Myocyte (in vitro differentiated cells): ENCODE measurements around the gene BST1. TPM values are rescaled to one million over a fixed set of nuclear protein-coding genes. Genes with fewer than 3 reads are reported as not detected.

Experiments
- DNase-seq: peaks from one replicate; pipeline ENCODE4 v3.0.0-alpha.2; 2012; ENCODE audit warnings: low read depth
- polyA plus RNA-seq: library from polyadenylated mRNA; unstranded; fragments of >200 nt; gene quantifications from one replicate; pipeline ENCODE4 v1.2.1, GENCODE V29; 2012; ENCODE audit warnings: missing spikeins
- total RNA-seq: library from RNA; depleted of rRNA; stranded (reverse); fragments of >200 nt; gene quantifications from 2 replicates; pipeline ENCODE4 v1.2.3, GENCODE V29; 2014

BST1 gene, protein sequence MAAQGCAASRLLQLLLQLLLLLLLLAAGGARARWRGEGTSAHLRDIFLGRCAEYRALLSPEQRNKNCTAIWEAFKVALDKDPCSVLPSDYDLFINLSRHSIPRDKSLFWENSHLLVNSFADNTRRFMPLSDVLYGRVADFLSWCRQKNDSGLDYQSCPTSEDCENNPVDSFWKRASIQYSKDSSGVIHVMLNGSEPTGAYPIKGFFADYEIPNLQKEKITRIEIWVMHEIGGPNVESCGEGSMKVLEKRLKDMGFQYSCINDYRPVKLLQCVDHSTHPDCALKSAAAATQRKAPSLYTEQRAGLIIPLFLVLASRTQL
- 0.88 and 1.4 TPM in 2 replicates for total RNA-seq
- 0.78 TPM for polyA plus RNA-seq

DNA sequence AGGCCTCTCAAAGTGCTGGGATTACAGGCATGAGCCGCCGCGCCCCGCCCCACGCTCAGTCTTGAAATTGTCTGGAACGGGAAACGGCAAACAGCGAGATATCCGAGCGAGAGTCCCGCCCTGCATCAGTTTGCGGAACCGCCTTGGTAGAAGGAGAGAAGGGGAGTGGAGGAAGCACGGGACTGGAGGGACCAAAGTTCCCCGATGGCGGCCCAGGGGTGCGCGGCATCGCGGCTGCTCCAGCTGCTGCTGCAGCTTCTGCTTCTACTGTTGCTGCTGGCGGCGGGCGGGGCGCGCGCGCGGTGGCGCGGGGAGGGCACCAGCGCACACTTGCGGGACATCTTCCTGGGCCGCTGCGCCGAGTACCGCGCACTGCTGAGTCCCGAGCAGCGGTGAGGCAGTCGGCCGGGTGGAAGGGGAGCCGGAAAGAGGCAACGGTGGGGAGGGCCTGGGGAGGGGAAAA is at the start of gene BST1:
TSS of gene BST1 (plus strand) at position 125 of the 463 bp plus-strand sequence. CDS start at position 205, 80 bp downstream.
- DNase-seq: no peak

DNA sequence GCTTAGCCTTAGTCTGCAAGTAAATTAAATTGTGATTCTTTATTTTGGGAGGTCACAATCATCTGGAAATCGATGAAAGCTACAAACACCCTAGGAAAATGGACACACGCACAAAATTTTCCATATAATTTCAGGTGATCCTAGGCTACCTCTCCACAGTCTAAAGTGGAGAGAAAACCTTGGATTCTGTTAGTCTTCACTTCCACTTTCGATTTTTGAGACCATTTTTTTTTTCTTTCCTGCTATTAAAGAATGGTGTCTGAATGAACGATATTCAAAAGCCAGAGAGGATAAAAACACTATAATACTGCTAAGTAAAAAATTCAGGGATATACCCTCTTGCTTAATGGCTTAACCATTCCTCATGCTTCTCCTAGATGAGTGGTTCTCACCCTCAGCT is 49.4 kb upstream of the BST1 start:
- DNase-seq: no peak

GRCh38 chr4:15653864-15654592 is 48.8 kb upstream of the BST1 start:
- peak; percentile 39 for DNase-seq

DNA sequence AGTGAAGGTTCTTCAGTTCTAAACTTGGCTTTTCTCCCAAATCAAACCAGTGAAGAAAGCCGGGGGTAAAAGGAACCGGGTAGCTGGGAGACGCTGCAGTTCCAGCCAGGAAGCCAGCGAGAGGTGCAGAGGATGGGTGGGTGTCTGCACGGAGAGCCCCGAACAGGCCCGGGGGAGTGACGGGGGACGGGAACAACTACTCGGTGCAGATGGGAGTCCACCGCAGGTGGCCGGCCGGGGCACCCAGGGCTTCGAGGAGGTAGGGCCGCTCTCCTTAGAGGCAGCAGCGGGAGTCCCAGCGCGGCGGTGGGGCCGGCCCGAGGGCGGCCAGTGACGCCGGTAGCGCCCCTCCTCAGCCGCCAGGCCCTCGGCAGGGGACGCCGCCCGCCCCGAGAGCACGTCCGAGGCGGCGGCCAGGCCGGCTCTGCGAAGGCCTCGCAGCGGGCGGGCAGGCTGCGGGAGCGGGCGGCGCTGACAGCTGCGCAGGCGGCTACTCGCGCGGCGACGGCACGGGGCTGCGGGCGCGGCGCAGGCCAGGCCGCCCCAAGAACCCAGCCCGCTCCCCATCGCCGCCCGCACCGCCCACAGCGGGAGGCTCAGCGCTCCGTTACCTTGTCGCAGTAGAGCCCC is 48.2 kb upstream of the BST1 start:
- DNase-seq: peak; percentile 46

DNA sequence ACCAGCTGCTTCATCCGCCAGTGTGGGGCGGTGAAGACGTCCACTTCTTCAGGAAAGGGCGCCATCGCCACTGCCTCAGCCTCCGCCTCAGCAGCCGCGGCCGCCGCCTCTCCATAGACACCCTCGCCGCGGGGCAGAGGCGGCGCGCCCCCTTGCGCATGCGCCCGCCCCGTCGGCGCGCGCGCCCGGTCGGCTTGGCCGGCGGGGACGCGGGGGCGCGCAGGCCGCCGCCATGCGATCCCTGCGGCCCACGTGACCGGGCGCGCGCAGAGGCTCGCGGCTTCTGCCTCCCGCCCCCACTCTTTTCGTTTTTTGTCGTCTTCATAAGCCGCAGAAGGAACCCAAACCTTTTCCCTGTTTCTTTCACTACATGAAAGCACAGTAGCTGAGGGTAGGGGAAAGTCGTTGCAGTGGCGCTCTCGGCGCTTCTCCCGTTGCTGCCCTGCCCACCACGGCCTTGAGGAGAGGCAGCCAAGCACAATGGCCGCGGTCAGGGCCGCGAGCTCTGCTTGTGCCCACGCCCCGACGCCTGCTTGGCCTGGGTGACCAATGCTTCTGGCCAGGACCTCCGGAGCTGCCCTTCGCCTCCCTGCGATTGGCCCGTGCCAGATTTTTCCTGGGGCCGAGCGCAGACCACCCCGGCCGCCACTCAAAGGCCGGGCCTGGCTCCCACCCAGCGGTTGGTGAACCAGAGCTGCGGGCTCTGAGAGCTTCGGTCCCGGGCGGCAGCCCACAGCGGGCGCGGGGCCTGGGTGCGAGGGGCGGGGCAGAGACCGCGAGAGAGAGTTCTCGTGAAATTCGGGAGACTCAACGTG is 47.4 kb upstream of the BST1 start, which contains the start of gene FBXL5:
TSS of gene FBXL5 (minus strand) at position 135 of the 815 bp plus-strand sequence. CDS start at position 65, 70 bp downstream.
- peak; percentile 86 for DNase-seq

DNA sequence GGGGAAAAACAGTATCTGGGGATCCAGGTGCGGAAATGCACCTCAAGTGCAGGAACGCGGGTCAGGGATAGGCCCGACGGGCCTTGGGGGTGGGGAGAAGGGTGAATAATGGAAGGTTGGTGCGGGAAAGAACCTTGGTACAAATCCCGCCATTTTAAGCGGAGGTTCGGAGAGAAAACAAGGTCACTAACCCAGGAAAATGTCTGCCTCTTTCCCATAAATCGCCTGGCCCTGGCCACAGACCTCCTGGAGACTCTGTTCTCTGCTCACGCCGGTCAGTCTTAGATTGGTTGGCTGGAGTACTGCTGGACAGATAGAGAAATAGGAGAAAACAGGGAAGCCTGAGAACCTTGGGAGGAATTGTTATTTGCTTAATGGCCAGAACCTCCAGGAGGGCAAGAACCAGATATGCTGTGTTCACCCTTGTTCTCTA is 46.8 kb upstream of the BST1 start:
- DNase-seq: peak; percentile 31

DNA sequence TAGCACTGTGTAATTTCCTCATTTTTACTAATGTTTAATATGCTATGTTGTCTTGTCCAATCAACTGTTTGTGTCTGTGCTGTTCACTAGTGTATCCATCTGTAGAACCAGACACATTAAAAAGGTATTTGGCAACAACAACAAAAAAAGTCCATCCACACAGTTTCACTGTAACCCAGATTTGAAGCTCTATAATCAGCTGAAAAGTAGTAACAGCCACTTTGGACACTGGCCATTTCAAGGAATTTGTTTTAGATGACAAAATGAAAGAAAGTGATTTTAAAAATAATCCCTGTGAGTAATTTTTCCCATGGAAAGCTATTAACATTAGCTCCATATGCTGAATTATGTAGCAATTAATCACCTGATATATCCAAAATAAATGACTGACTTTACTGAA is 45.5 kb upstream of the BST1 start:
- DNase-seq: no peak

DNA sequence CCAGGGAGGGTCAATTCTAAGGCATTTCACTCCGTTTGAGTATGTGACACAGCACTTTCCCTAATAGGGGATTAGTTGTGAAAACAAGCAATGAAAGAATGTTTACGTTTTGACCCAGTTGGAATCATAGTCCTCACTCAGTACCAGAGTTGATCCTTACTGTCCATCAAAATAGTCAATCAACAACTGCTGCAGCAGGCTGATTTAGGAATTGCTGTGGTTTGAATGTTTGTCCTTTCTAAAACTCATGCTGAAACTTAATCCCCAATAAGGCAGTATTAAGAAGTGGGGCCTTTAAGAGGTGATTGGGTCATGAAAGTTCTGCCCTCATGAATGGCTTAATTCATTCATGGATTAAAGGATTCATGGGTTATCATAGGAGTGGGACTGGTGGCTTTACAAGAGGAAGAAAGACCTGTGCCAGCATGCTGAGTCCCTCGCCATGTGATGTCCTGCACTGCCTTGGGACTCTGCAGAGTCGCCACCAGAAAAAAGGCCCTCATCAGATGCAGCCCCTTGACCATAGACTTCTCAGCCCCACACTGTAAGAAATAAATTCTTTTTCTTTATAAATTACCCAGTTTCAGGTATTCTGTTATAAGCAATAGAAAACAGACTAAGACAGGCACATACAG is 44.6 kb upstream of the BST1 start:
- DNase-seq: no peak

DNA sequence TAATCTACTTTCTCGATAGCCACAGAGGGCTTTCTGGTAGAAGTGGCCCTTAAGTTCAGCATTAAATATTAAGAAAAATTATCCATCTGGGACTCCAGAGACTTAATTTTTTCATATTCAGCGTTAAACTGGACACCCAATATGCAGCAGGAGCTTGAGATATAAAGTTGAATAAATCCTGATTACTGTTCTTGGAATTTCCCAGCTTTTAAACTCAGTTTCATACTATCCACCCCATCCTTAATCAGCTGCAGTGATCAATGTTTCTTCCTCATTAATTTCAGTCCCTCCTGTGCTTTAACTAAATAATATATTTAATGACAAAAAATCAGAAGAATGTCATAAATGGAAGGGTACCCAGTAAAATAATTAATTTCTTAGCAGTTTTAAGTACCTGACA is 44.1 kb upstream of the BST1 start:
- DNase-seq: no peak

GRCh38 chr4:15659768-15660570 is 42.9 kb upstream of the BST1 start:
- DNase-seq: no peak

DNA sequence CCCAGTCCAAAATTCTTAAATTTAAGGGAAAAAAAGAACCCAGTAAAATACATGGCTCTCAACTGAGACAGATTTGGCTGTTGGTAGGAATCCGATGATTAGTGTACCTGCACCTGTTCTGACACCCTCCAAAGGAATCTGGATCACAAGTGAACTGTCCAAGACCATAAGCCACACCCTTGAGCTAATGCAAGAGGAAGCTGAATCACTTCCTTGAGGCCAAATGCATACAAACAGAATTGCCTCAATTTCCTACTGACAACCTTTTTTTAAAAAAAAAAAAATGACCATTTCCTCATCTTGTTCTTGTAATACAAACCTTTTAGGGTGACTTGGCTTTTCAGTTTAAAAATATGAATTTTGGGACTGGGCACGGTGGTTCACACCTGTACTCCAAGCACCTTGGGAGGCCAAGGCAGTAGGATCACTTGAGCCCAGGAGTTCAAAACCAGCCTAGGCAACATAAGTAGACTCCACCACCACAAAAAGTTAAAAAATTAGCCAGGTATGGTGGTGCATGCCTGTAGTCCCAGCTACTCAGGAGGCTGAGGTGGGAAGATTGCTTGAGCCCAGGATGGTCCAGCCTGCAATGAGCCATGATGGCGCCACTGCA is 37.0 kb upstream of the BST1 start:
- DNase-seq: peak; percentile 77

DNA sequence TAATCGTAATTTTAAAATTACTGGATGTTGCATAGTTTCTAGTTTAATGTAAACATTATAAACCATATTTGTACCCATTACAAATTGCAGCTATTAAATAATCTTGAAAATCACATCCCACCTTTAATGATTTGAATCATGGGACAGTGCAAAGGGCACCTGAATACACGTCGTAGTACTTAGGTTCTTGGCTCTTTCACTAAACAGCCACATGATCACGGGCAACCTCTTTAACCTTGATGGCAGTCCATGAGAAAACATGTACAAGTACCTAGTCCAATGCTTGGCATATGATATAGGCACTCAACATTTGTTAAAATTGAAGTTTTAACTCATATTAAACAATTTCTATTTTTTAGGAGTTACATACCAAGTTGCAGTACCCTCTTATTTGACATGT is 35.9 kb upstream of the BST1 start:
- DNase-seq: no peak

DNA sequence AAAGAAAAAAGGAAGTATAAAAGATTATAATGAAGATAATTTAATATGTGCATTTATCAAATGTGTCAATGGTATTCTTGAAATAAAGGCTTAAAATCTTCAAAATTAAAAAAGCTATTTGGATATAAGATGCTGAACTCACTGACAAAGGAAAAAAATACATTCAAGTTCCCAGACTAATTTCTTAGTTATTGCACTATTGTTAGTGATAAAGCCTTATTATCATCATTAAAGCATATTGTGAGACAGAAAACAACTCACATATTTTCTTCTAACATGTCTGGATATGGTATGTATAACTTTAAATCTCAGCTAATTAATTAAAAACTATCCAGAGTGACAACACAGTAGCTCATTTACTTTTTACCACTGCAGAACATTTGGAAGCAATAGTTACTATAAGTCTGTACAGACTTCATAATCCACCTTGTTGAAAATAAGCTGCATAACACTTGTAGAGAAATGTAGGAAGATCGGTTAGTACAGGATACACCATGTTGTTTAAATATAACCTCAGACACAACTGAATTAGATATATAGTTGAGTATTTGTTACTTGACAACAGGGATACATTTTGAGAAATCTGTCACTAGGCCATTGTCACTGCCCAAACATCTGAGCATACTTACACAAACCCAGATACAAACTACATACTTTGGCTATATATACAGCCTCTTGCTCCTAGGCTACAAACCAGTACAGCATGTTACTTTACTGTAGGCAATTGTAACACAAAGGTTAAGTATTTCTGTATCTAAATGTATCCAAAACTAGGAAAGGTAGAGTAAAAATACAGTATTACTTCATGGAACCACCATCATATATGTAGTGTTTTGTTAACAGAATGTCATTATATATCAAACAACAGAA is 34.1 kb upstream of the BST1 start:
- no peak for DNase-seq

DNA sequence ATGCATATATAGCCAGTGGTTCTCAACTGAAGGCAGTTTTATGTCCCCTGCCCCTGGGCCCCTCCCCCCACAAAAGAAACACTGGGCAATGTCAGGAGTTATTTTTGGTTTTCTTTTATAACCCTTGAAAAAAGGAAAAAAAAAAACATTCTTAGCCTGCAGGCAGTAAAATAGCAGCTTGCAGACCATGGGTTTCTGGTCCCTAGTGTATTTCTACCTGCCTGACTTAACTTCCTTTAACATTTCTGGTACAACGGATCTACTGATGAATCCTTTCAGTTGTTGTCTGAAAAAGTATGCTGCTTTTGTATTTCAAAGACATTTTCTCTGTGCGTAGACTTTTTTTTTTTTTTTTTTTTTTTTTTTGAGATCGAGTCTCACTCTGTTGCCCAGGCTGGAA is 32.3 kb upstream of the BST1 start:
- DNase-seq: no peak

DNA sequence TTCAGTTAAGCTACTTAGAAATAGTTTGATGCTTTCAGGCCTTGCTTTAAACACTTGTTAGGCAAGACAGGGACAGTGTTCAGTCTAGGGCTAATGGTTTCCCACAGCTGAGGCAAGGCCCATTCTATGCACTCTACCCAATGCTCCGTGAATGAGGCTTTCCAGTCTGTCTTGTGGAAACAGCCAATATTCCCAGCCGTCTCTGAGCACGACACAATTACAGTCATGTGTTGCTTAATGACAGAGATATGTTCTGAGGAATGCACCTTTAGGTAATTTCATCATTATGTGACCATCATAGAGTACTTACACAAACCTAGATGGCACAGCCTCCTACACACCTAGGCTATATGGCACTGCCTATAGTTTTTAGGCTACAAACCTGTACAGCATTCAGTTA is 30.8 kb upstream of the BST1 start:
- DNase-seq: no peak

GRCh38 chr4:15673337-15673736 is 29.5 kb upstream of the BST1 start:
- DNase-seq: no peak

DNA sequence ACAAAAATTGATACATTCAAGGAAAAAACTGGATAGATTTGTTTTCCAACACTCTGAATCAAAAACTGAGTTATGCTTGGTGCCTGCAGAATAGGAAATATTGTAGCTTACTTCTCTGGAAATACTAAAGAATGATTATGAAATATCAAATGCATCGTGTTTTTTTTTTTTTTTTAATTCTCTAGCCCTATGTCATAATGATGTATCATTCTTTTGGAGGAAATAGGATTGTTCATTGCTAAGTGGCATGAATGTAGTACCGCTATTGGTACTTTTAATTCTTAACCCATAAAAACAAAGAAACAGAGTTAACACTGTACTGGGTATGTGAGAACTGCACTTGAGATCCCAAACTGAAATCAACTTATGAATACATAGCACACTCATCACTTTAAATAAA is 28.8 kb upstream of the BST1 start:
- no peak for DNase-seq

- DNase-seq: no peak
Observed at GRCh38 chr4:15674926-15675325, 27.9 kb upstream of the BST1 start.
